GM12878 (cell line): ENCODE measurements around the gene RHBG. TPM values are rescaled to one million over a fixed set of nuclear protein-coding genes. Genes with fewer than 3 reads are reported as not detected.

Experiments used
- BMI1 ChIP-seq: fragments of 450-650 bp; IDR thresholded peaks from 2 replicates; pipeline ENCODE4 v1.6.1; 2016; ENCODE audit warnings: mild to moderate bottlenecking, moderate library complexity, borderline replicate concordance
- CEBPB ChIP-seq, 2 experiments: fragments of 150-350 bp in 1 of 2; IDR thresholded peaks; 2 replicates each; pipeline ENCODE4 v1.6.1; 2012 to 2014; ENCODE audit warnings: low read depth in 2 of 2, low read length in 2 of 2, borderline replicate concordance in 1 of 2, inconsistent platforms in 1 of 2
- CUX1 ChIP-seq: IDR thresholded peaks from 2 replicates; pipeline ENCODE4 v1.6.1; 2012; ENCODE audit warnings: improper control_type of control experiment, low read depth, low read length; ENCODE audit not compliant: insufficient replicate concordance
- GABPA ChIP-seq: IDR thresholded peaks from 2 replicates; pipeline ENCODE4 v1.6.1; 2014; ENCODE audit warnings: antibody characterized with exemption, low read depth, mild to moderate bottlenecking, inconsistent platforms
- GATAD2B ChIP-seq: fragments of 450-650 bp; conservative IDR thresholded peaks from 2 replicates; pipeline ENCODE4 v1.6.1; 2017; ENCODE audit warnings: low read depth, mild to moderate bottlenecking, moderate library complexity
- RELA ChIP-seq: fragments of 450-650 bp; IDR thresholded peaks from 2 replicates; pipeline ENCODE4 v1.8.0; 2014; ENCODE audit warnings: borderline replicate concordance; ENCODE audit not compliant: partially characterized antibody
- ZBTB11 ChIP-seq: fragments of 450-650 bp; formaldehyde crosslinking; IDR thresholded peaks from 2 replicates; pipeline ENCODE4 v1.5.0; 2022; ENCODE audit warnings: mild to moderate bottlenecking, missing genetic modification characterization
- ZNF384 ChIP-seq: IDR thresholded peaks from 2 replicates; pipeline ENCODE4 v1.6.1; 2012; ENCODE audit warnings: low read depth, mild to moderate bottlenecking, low read length, improper control_type of control experiment, borderline replicate concordance
- polyA plus RNA-seq, 11 experiments: library from polyadenylated mRNA; depleted of rRNA in 4 of 11; unstranded in 6 of 11; stranded (reverse) in 5 of 11; fragments of >200 nt; fragmentation: Nextera tagmentation in 4 of 11; fragmentation: Illumina TruSeq in 1 of 11; extraction: Ambion mirVana in 4 of 11; extraction: Trizol in 1 of 11; gene quantifications; 1 replicate in 1 of 11; 2 replicates in 10 of 11; pipeline versions ENCODE4 v1.2.1 to v1.2.3, GENCODE V29; 2011 to 2016; ENCODE audit warnings: inconsistent platforms in 2 of 11, missing spikeins in 2 of 11, low read depth in 1 of 11
- total RNA-seq, 4 experiments: library from RNA; depleted of rRNA in 3 of 4; stranded (reverse); fragments of >200 nt in 3 of 4; fragmentation: Illumina TruSeq in 1 of 4; extraction: Trizol in 1 of 4; gene quantifications; 2 replicates each; pipeline versions ENCODE4 v1.2.1 to v1.2.3, GENCODE V29; 2013 to 2021

Gene RHBG
- total and polyA plus RNA-seq, 10 of the 15 experiments (the other 5 are each of a cell fraction or from before 2014, with no cell fraction given): not detected

GRCh38 chr1:156346636-156347035, 22.4 kb upstream of the RHBG start (continued):
- TF ChIP-seq ZBTB11 (CRISPR knock-in tag) (no peak), CEBPB (IDR thresholded peaks at IDR 0.05; ENCODE audit: borderline replicate concordance in 1 of 2, low read depth in 2 of 2, low read length in 2 of 2) (no peak), ZNF384 (no peak), CUX1 (no peak), RELA (no peak), GABPA (no peak), GATAD2B (no peak), BMI1 (no peak)
